Measurements from ENCODE around the gene APPL2.
A peak's percentile ranks its signal among the peaks of the same experiment; 100 is the strongest.
"Not testable (repeated sequence)": the region's sequence is repeated elsewhere in the genome, so short reads cannot be mapped to it uniquely, and the experiment has no call there.

The APPL2 gene

DNA sequence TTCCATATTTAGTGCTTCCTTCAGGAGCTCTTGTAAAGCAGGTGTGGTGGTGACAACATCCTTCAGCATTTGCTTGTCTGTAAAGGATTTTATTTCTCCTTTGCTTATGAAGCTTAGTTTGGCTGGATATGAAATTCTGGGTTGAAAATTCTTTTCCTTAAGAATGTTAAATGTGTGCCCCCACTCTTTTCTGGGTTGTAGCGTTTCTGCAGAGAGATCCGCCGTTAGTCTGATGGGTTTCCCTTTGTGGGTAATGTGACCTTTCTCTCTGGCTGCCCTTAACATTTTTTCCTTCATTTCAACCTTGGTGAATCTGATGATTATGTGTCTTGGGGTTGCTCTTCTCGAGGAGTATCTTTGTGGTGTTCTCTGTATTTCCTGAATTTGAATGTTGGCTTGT lies 52.6 kb downstream of the APPL2 start:
- Mint-ChIP-seq H3K36me3 (ENCODE audit: low read depth) (peaks cover 94% of the 10 kb centered on the region), H3K9me3 (peaks cover 37% of the 10 kb centered on the region), H3K4me1 (ENCODE audit: low read depth) (peaks cover 22% of the 10 kb centered on the region)
- H3K27me3 Mint-ChIP-seq; H3K27ac Mint-ChIP-seq; intact Hi-C loops (cut with micrococcal nuclease); H3K4me3 Mint-ChIP-seq: not testable (repeated sequence)

DNA sequence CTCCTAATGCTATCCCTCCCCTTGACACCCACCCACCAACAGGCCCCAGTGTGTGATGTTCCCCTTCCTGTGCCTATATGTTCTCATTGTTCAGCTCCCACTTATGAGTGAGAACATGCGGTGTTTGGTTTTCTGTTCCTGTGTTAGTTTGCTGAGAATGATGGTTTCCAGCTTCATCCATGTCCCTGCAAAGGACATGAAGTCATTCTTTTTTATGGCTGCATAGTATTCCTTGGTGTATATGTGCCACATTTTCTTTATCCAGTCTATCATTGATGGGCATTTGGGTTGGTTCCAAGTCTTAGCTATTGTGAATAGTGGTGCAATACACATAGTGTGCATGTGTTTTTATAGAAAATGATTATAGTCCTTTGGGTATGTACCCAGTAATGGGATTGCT lies 56.9 kb downstream of the APPL2 start:
- intact Hi-C loops (cut with micrococcal nuclease); H3K27ac Mint-ChIP-seq; H3K4me3 Mint-ChIP-seq; H3K27me3 Mint-ChIP-seq: not testable (repeated sequence)
- Mint-ChIP-seq H3K9me3 (peaks cover 33% of the 10 kb centered on the region), H3K36me3 (ENCODE audit: low read depth) (peaks cover 93% of the 10 kb centered on the region), H3K4me1 (ENCODE audit: low read depth) (peaks cover 22% of the 10 kb centered on the region)

DNA sequence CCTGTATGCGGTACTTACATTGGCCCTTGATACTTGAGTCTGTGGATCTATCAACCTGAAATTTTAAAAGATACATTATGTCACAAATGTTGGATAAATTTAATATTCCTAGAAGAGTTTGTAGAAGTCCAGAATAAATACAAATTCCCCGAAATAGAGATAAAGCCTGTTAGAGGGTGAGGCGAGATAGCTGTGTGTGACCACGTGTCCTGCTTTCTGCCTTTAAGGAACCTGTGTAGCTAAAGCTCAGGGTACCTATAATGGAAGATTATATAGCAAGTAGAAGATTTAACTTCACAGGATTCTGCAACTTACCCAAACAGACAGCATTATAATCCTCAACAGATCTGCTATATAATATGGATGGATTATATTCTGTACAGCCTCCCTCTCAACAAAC lies 58.8 kb downstream of the APPL2 start:
- intact Hi-C loops (cut with micrococcal nuclease), result no loop called here
- H3K9me3 Mint-ChIP-seq, result peaks cover 17% of the 10 kb centered on the region
- peaks cover 14% of the 10 kb centered on the region for H3K4me1 Mint-ChIP-seq (ENCODE audit: low read depth)
- H3K27ac Mint-ChIP-seq, result no peak overlapping the region
- H3K27me3 Mint-ChIP-seq, result no peaks in the 10 kb centered on the region
- no peak overlapping the region for H3K4me3 Mint-ChIP-seq
- H3K36me3 Mint-ChIP-seq (ENCODE audit: low read depth), result peaks cover 86% of the 10 kb centered on the region

DNA sequence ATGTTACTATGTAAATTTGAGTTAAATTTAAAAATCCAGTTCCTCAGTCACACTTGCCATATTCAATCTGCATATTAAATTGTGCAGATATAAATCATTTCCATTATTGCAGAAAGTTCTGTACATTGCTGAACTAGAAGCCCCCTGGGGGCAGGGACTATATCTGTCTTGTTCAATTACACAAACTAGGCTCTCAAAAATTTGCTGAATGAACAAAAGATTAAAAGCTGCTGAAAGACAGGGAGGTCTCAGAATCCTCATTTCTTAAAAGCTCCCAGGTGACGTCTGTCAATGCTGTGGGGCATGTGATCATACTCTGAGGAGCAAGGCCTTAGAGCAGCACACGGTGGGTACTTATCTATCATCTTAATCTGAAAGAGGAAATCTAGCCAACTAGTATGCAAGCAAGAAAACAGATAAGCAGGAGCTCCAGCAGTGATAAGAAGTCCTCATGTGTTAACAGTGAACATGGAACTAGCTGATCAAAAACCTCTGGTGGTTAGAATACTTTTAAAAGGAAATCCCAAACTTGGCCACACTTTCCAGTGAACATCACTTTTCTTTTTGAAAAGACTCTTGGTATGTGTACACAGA lies 60.5 kb downstream of the APPL2 start:
- peaks cover 7% of the 10 kb centered on the region for H3K4me1 Mint-ChIP-seq (ENCODE audit: low read depth)
- H3K9me3 Mint-ChIP-seq, result peaks cover 8% of the 10 kb centered on the region
- H3K27me3 Mint-ChIP-seq, result no peaks in the 10 kb centered on the region
- peaks cover 78% of the 10 kb centered on the region for H3K36me3 Mint-ChIP-seq (ENCODE audit: low read depth)
- H3K4me3 Mint-ChIP-seq, result no peak overlapping the region
- no peak overlapping the region for H3K27ac Mint-ChIP-seq
- intact Hi-C loops (cut with micrococcal nuclease), result no loop called here

DNA sequence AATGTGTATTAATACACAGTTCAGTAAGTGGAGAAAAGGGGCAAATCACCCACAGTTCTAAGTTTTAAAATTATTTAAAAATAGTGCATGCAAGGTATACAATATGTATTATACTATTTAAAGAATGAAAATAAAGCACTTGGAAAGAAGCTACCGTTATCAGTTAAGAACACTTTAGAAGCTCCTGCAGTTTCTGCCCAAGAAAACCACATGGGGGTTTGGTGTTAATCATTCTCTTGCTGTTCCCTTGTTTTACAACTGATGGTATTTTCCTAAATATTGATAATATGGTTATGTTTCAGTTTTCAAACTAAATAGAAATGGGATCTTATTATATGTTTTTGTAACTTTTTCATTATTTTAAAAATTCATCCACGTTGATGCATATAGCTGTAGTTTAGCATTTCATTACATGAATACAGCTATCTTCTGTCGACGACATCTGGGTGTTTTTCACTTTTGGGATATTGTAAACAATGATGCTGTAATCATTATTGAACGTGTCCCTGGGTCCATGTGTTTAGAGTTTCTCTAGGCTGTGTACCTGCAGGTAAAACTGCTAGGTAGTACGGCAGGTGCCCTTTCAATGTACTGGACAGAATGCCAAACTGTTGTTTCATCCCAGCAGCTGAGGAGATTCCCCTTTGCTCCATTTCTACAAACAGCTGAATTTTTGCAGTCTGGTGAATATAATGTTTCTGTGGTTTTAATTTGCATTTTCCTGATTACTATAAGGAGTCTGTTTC lies 64.1 kb downstream of the APPL2 start:
- H3K27me3 Mint-ChIP-seq, result no peaks in the 10 kb centered on the region
- H3K4me3 Mint-ChIP-seq, result no peak overlapping the region
- intact Hi-C loops (cut with micrococcal nuclease), result no loop called here
- H3K27ac Mint-ChIP-seq, result peak overlapping the region; percentile 14
- H3K4me1 Mint-ChIP-seq (ENCODE audit: low read depth), result peaks cover 7% of the 10 kb centered on the region
- H3K36me3 Mint-ChIP-seq (ENCODE audit: low read depth), result peaks cover 73% of the 10 kb centered on the region
- H3K9me3 Mint-ChIP-seq, result no peaks in the 10 kb centered on the region

DNA sequence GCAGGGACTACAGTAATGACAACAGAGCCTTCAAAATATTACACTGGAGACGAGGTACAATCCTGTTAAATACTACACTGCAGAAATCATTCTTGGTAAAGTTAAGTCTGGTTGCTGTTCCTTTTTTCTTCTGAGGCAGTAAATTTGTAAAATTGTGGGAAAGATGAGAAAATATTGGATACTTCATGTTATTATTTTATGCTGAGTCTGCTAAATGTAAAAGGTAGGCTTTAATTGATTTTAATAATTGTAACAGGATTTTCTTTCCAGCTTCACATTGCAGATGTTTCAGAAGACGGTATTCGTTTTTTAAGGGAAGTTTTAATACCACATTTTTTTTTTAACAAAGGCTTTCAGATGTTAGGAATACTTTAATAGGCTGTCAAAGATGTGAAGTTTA lies 65.8 kb downstream of the APPL2 start:
- peaks cover 68% of the 10 kb centered on the region for H3K36me3 Mint-ChIP-seq (ENCODE audit: low read depth)
- H3K4me1 Mint-ChIP-seq (ENCODE audit: low read depth), result peaks cover 7% of the 10 kb centered on the region
- intact Hi-C loops (cut with micrococcal nuclease), result no loop called here
- no peaks in the 10 kb centered on the region for H3K27me3 Mint-ChIP-seq
- no peak overlapping the region for H3K27ac Mint-ChIP-seq
- no peaks in the 10 kb centered on the region for H3K9me3 Mint-ChIP-seq
- H3K4me3 Mint-ChIP-seq, result no peak overlapping the region

DNA sequence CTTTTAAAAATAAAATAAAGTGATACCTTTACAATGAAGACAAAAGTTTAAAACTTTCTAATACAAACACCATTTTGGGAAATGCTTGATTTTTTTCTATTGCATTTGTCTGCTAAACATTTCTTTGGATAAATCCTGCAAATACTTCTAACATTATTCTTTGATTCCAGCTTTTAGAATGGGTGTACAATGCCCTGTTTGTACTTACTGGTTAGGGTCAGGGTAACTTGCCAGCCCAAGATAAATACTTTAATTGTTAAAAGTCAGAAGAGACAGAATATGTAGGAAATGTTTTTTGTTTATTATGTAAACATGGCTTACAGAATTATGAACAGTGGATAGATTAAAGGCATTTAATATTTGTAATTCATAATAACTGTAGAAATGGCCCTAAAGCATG lies 68.0 kb downstream of the APPL2 start:
- Mint-ChIP-seq H3K27me3 (no peaks in the 10 kb centered on the region), H3K4me1 (ENCODE audit: low read depth) (peaks cover 7% of the 10 kb centered on the region), H3K36me3 (ENCODE audit: low read depth) (peaks cover 75% of the 10 kb centered on the region), H3K4me3 (no peak overlapping the region), H3K9me3 (no peaks in the 10 kb centered on the region), H3K27ac (no peak overlapping the region)
- intact Hi-C loops (cut with micrococcal nuclease), result loop anchor here (5.0 kb wide), 1 partner anchor 214 kb away; no protein-coding TSS in a partner anchor

DNA sequence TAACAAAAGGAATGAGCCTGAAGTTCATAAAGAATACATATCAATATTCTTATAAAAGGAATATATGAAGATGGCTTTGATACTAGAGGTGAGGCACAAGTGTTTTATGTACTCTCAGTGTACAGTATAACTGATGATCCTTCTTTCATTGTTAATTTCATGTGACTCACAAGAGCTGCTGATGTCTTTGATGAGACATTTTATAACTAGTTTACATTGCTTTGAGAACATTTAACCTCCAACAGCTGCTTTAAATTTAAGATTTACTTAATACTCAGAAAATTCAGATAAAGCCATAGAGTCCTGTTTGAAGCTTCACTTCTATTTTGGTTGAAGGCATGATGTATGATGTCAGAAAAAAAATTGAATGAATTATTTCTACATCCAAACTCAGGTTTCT lies 68.6 kb downstream of the APPL2 start:
- Mint-ChIP-seq H3K4me3 (no peak overlapping the region), H3K9me3 (no peaks in the 10 kb centered on the region), H3K27me3 (no peaks in the 10 kb centered on the region), H3K27ac (no peak overlapping the region), H3K36me3 (ENCODE audit: low read depth) (peaks cover 74% of the 10 kb centered on the region), H3K4me1 (ENCODE audit: low read depth) (peaks cover 4% of the 10 kb centered on the region)
- intact Hi-C loops (cut with micrococcal nuclease), result loop anchor here (5.0 kb wide), 1 partner anchor 215 kb away; no protein-coding TSS in a partner anchor

DNA sequence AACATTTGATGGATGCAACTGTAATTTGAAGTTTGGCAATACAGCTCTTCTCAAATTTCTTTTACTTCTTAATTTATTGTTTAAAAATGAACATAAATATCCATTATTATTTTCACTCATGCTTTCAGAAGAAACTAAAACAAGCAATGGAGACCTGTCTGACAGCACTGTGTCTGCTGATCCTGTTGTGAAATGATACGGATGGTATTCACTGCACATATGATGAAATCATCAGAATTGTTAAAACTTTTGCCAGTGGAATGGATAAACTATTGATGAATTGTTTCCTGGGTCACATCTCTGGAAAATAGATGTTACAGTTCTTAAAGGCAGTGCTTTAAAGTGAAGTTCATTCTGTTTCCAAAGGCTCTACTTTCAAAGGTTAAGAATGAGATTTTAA lies 69.2 kb downstream of the APPL2 start:
- H3K36me3 Mint-ChIP-seq (ENCODE audit: low read depth), result peaks cover 75% of the 10 kb centered on the region
- intact Hi-C loops (cut with micrococcal nuclease), result loop anchor here (5.0 kb wide), 1 partner anchor 216 kb away; no protein-coding TSS in a partner anchor
- no peaks in the 10 kb centered on the region for H3K4me1 Mint-ChIP-seq (ENCODE audit: low read depth)
- no peaks in the 10 kb centered on the region for H3K27me3 Mint-ChIP-seq
- H3K4me3 Mint-ChIP-seq, result no peak overlapping the region
- no peaks in the 10 kb centered on the region for H3K9me3 Mint-ChIP-seq
- no peak overlapping the region for H3K27ac Mint-ChIP-seq

DNA sequence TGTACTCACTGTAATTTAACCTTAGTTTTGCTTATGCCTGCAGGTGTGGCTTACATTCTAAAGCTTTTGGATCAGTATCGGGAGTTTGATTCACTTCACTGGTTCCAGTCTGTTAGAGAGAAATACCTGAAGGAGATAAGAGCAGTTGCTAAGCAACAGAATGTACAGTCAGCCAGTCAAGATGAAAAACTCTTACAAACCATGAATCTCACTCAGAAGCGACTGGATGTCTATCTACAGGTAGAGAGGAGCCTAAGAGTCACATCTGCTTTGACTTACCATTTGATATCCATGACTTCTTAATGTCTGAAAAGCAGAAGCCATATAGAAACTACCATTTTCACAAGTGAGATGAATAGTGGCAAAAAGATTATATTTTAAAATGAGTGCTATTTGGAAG lies 71.9 kb downstream of the APPL2 start:
- intact Hi-C loops (cut with micrococcal nuclease), result loop anchor here (5.0 kb wide), 1 partner anchor 47 kb away; no protein-coding TSS in a partner anchor
- no peaks in the 10 kb centered on the region for H3K27me3 Mint-ChIP-seq
- peaks cover 70% of the 10 kb centered on the region for H3K36me3 Mint-ChIP-seq (ENCODE audit: low read depth)
- no peaks in the 10 kb centered on the region for H3K9me3 Mint-ChIP-seq
- no peaks in the 10 kb centered on the region for H3K4me1 Mint-ChIP-seq (ENCODE audit: low read depth)
- H3K4me3 Mint-ChIP-seq, result no peak overlapping the region
- no peak overlapping the region for H3K27ac Mint-ChIP-seq

DNA sequence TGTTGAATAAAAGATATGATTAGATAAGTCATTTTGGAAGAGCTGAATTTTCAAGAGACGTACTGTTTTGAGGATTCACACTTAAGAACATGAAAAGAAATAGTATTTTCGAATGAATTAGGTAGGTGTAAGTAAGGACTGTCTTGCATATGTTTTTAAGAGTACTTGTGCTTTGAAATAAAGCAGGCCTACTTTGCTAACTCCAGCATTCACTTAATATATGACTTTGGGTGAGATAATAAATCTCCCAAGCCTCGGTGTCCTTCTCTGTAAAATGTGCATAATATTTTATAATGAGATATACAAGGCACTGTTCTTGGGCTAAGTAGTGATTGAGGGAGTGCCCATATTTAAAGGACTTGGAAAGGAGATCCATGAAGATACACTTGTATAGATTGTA lies 73.8 kb downstream of the APPL2 start:
- intact Hi-C loops (cut with micrococcal nuclease), result loop anchor here (5.0 kb wide), 1 partner anchor 45 kb away; no protein-coding TSS in a partner anchor
- H3K36me3 Mint-ChIP-seq (ENCODE audit: low read depth), result peaks cover 81% of the 10 kb centered on the region
- no peaks in the 10 kb centered on the region for H3K4me1 Mint-ChIP-seq (ENCODE audit: low read depth)
- no peak overlapping the region for H3K4me3 Mint-ChIP-seq
- H3K27ac Mint-ChIP-seq, result no peak overlapping the region
- no peaks in the 10 kb centered on the region for H3K27me3 Mint-ChIP-seq
- H3K9me3 Mint-ChIP-seq, result no peaks in the 10 kb centered on the region

DNA sequence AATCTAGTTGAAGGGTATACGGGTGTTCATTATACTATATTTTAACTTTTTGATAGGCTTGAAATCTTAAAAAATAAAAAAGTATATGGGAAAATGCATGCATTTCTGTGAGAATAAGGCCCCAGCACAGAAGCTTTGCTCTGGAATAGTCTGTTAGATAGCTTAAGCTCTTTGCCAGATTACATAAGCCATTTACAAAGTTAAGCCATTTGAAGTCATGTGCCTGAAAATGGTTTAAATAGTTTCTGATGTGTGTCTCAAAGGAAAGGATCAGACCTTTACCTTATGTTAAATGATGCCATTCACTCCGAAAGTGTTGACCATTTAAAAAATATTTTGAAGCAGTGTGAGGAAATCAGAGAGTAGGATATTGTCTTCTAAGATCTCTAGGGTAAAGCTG lies 77.1 kb downstream of the APPL2 start:
- Mint-ChIP-seq H3K4me1 (ENCODE audit: low read depth) (no peaks in the 10 kb centered on the region), H3K36me3 (ENCODE audit: low read depth) (peaks cover 83% of the 10 kb centered on the region), H3K27ac (no peak overlapping the region), H3K9me3 (no peaks in the 10 kb centered on the region), H3K4me3 (no peak overlapping the region), H3K27me3 (no peaks in the 10 kb centered on the region)
- intact Hi-C loops (cut with micrococcal nuclease), result no loop called here

DNA sequence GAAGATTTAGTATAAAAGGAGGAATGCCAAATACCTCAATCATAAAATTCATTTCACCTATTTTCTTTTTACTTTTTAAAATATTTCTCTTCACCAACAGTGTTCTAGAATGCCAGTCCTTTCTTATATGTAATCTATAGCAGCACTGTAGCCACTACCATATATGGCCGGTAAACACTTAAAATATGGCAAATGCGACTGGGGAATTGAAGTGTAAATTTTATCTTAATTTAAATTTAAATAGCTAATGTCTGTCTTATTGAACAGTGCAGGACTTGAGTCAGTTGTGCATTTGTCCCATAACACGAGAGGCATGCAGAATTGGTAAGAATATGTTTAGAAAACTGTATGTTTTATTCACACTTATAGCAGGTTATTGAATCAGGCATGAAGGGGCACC lies 78.4 kb downstream of the APPL2 start:
- H3K27me3 Mint-ChIP-seq, result no peaks in the 10 kb centered on the region
- H3K4me1 Mint-ChIP-seq (ENCODE audit: low read depth), result no peaks in the 10 kb centered on the region
- no peak overlapping the region for H3K4me3 Mint-ChIP-seq
- H3K36me3 Mint-ChIP-seq (ENCODE audit: low read depth), result peaks cover 74% of the 10 kb centered on the region
- H3K27ac Mint-ChIP-seq, result no peak overlapping the region
- H3K9me3 Mint-ChIP-seq, result no peaks in the 10 kb centered on the region
- intact Hi-C loops (cut with micrococcal nuclease), result no loop called here

DNA sequence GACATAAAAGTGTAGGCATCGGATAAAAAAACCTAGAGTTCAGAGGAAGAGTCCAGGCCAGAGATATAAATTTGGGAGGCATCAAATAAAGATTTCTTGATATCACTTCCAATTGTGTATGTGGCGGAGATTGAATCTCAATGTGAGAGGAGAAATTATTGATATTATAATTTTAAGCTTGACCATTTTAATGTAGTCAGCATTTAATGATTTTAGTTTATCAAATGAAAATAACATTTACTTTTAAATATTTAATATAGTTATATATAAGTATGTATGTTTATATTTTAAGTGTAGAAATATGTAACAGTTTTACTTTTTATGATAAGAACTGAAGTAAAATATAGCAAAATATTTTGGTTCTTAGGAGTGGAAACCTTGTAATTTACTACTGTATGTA lies 79.7 kb downstream of the APPL2 start:
- H3K36me3 Mint-ChIP-seq (ENCODE audit: low read depth), result peaks cover 78% of the 10 kb centered on the region
- H3K27me3 Mint-ChIP-seq, result no peaks in the 10 kb centered on the region
- no peak overlapping the region for H3K4me3 Mint-ChIP-seq
- intact Hi-C loops (cut with micrococcal nuclease), result no loop called here
- H3K4me1 Mint-ChIP-seq (ENCODE audit: low read depth), result no peaks in the 10 kb centered on the region
- no peaks in the 10 kb centered on the region for H3K9me3 Mint-ChIP-seq
- no peak overlapping the region for H3K27ac Mint-ChIP-seq

Data from dendritic cell treated with granulocyte-macrophage colony-stimulating factor and Interleukin-4, amounts not matched to agents 40 ng/mL and 50 ng/mL, for 4 days (primary cell).